GM18870 (cell line): ENCODE measurements around the gene GAREM1.
"Not testable (repeated sequence)": the region's sequence is repeated elsewhere in the genome, so short reads cannot be mapped to it uniquely, and the experiment has no call there.

Source experiments
- ATAC-seq: cut with Tn5 transposase; IDR thresholded peaks from one replicate; pipeline ENCODE4 v1.9.1; 2021; ENCODE audit warnings: moderate library complexity; ENCODE audit not compliant: unreplicated experiment

Gene GAREM1

GRCh38 chr18:32264401-32264800 is 206.3 kb downstream of the GAREM1 start:
- no peak for ATAC-seq

- no peak for ATAC-seq
These were observed 208.6 kb downstream of the GAREM1 start for GRCh38 chr18:32262092-32262491.

GRCh38 chr18:32261003-32261402 is 209.7 kb downstream of the GAREM1 start:
- ATAC-seq, result no peak

GRCh38 chr18:32259553-32259952 is 211.1 kb downstream of the GAREM1 start:
- ATAC-seq, result no peak

GRCh38 chr18:32258558-32259204 is 212.0 kb downstream of the GAREM1 start:
- no peak for ATAC-seq

- ATAC-seq, result no peak
These were observed 212.5 kb downstream of the GAREM1 start for GRCh38 chr18:32258148-32258547.

GRCh38 chr18:32257084-32257785 is 213.4 kb downstream of the GAREM1 start:
- no peak for ATAC-seq

- ATAC-seq, result no peak
These were observed 215.1 kb downstream of the GAREM1 start for GRCh38 chr18:32255570-32255969.

GRCh38 chr18:32252141-32252860 is 218.4 kb downstream of the GAREM1 start:
- no peak for ATAC-seq

- no peak for ATAC-seq
These were observed 219.2 kb downstream of the GAREM1 start for GRCh38 chr18:32251466-32251865.

- no peak for ATAC-seq
These were observed 221.3 kb downstream of the GAREM1 start for GRCh38 chr18:32249147-32249929.

- ATAC-seq, result no peak
These were observed 225.8 kb downstream of the GAREM1 start for GRCh38 chr18:32244881-32245280.

- no peak for ATAC-seq
These were observed 227.3 kb downstream of the GAREM1 start for GRCh38 chr18:32243358-32243757.

- ATAC-seq, result no peak
These were observed 228.3 kb downstream of the GAREM1 start for GRCh38 chr18:32242395-32242794.

- ATAC-seq, result no peak
These were observed 231.9 kb downstream of the GAREM1 start for GRCh38 chr18:32238635-32239268.

GRCh38 chr18:32237049-32237448 is 233.6 kb downstream of the GAREM1 start:
- ATAC-seq, result no peak

- not testable (repeated sequence) for ATAC-seq
These were observed 237.3 kb downstream of the GAREM1 start for GRCh38 chr18:32233348-32233747.

- no peak for ATAC-seq
These were observed 251.2 kb downstream of the GAREM1 start for GRCh38 chr18:32219431-32220018.

- no peak for ATAC-seq
These were observed 254.3 kb downstream of the GAREM1 start for GRCh38 chr18:32216390-32216789.

- no peak for ATAC-seq
These were observed 257.0 kb downstream of the GAREM1 start for GRCh38 chr18:32213693-32214092.
